Measurements from ENCODE around the gene THADA. TPM values are rescaled to one million over a fixed set of nuclear protein-coding genes. Genes with fewer than 3 reads are reported as not detected.
"Not testable (repeated sequence)": the region's sequence is repeated elsewhere in the genome, so short reads cannot be mapped to it uniquely, and the experiment has no call there.

THADA gene
- total RNA-seq, 1 donor from 2014 or later = 33.8 TPM

DNA sequence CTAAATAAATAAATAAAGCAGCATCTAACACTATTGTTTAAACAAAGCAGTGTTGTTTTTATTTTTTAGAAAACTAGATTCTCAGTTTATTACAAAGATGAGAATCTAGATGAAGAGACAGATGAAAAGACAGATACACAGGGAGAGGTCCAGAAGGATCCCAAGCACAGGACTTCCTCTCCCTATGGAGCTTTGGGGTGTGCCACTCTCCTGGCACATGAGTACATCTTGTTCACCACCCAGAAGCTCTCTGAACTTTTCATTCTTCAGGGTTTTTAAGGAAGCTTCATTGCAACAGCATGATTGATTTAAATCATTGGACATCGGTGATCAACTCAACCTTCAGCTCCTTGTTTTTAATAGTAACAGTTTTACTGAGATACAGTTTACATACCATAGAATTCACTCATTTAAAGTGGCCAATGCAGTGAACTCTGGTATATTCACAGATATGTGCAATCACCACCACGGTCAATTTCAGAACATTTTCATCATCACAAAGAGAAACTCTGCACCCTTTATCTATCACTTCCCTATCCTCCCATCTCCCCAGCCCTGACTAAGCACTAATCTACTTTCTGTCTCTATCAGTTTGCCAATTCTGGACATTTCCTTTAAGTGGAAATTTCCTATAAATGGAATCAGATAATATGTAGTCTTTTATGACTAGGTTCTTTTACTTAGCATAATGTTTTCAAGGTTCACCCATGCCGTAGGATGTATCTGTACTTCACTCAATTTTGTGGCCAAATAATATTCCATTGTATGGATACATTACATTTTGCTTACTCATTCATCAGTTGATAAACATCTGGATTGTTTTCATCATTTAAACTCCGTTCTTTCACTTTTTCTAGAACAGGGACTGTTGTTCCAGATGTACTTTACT is 307.2 kb downstream of the THADA start:
- DNase-seq (ENCODE audit: low read depth, low spot score) = no peak
- Mint-ChIP-seq H3K9me3 (peaks cover 11% of the 10 kb centered on the region), H3K27me3 (ENCODE audit: low read depth) (no peaks in the 10 kb centered on the region), H3K4me1 (peaks cover under 1% of the 10 kb centered on the region), H3K4me3 (no peak overlapping the region), H3K27ac (ENCODE audit: unreplicated experiment) (peak overlapping the region; percentile 58), H3K36me3 (ENCODE audit: low read depth) (peaks cover 66% of the 10 kb centered on the region)
- TF ChIP-seq, protein P1, sequence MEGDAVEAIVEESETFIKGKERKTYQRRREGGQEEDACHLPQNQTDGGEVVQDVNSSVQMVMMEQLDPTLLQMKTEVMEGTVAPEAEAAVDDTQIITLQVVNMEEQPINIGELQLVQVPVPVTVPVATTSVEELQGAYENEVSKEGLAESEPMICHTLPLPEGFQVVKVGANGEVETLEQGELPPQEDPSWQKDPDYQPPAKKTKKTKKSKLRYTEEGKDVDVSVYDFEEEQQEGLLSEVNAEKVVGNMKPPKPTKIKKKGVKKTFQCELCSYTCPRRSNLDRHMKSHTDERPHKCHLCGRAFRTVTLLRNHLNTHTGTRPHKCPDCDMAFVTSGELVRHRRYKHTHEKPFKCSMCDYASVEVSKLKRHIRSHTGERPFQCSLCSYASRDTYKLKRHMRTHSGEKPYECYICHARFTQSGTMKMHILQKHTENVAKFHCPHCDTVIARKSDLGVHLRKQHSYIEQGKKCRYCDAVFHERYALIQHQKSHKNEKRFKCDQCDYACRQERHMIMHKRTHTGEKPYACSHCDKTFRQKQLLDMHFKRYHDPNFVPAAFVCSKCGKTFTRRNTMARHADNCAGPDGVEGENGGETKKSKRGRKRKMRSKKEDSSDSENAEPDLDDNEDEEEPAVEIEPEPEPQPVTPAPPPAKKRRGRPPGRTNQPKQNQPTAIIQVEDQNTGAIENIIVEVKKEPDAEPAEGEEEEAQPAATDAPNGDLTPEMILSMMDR (conservative IDR thresholded peaks at IDR 0.05) = no peak

DNA sequence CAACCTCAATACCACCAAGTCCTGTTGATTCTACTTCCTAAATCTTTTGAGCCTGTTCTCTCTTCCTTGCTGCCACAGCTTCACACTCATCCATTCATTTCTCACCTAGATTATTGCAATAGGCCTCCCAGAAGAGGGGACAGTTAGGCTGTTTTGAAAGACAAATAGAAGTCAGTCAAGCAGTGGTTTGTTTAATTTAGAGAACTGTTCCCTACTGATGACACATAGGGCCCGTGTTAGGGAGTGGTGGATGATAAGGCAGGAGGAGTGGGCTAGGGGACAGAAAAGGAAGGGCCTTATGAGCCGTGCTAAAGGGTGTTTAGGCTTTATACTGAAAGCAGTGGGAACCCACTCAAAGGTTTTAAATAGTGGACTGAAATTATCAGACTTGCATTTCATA is 309.9 kb downstream of the THADA start:
- TF ChIP-seq, protein P1 (conservative IDR thresholded peaks at IDR 0.05) = no peak

DNA sequence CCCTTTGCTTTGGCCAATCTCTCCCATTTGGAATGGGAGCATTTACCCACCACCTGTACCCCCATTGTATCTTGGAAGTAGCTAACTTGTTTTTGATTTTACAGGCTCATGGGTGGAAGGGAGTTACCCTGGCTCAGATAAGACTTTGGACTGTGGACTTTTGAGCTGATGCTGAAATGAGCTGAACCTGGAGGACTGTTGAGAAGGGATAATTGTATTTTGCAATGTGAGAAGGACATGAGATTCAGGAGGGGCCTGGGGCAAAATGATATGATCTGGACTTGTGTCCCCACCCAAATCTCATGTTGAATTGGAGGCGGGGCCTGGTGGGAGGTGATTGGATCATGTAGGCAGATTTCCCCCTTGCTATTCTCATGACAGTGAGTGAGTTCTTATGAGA is 310.9 kb downstream of the THADA start:
- peaks cover 20% of the 10 kb centered on the region for H3K9me3 Mint-ChIP-seq
- no peaks in the 10 kb centered on the region for H3K4me1 Mint-ChIP-seq
- H3K4me3 Mint-ChIP-seq = no peak overlapping the region
- TF ChIP-seq, protein P1 (conservative IDR thresholded peaks at IDR 0.05) = no peak
- H3K27ac Mint-ChIP-seq (ENCODE audit: unreplicated experiment) = no peak overlapping the region
- peaks cover 71% of the 10 kb centered on the region for H3K36me3 Mint-ChIP-seq (ENCODE audit: low read depth)
- H3K27me3 Mint-ChIP-seq (ENCODE audit: low read depth) = no peaks in the 10 kb centered on the region
- DNase-seq (ENCODE audit: low read depth, low spot score) = no peak

More for the DNA sequence above, 309.9 kb downstream of the THADA start:
- Mint-ChIP-seq H3K27me3 (ENCODE audit: low read depth) (no peaks in the 10 kb centered on the region), H3K27ac (ENCODE audit: unreplicated experiment) (no peak overlapping the region), H3K36me3 (ENCODE audit: low read depth) (peaks cover 76% of the 10 kb centered on the region), H3K9me3 (peaks cover 20% of the 10 kb centered on the region), H3K4me1 (no peaks in the 10 kb centered on the region), H3K4me3 (no peak overlapping the region)
- DNase-seq (ENCODE audit: low read depth, low spot score) = no peak

DNA sequence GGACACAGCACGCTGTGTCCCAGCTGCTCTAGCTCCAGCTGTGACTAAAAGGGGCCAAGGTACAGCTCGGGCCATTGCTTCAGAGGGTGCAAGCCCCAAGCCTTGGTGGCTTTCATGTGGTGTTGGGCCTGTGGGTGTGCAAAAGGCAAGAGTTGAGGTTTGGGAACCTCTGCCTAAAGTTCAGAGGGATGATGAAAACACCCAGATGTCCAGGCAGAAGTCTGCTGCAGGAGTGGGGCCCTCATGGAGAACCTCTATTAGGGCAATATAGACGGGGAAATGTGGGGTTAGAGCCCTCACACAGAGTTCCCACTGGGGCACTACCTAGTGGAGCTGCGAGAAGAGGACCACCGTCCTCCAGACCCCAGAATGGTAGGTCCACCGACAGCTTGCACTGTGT is 311.5 kb downstream of the THADA start:
- not testable (repeated sequence) for H3K27me3 Mint-ChIP-seq (ENCODE audit: low read depth); H3K4me1 Mint-ChIP-seq; DNase-seq (ENCODE audit: low read depth, low spot score); H3K27ac Mint-ChIP-seq (ENCODE audit: unreplicated experiment); H3K4me3 Mint-ChIP-seq
- H3K9me3 Mint-ChIP-seq = peaks cover 20% of the 10 kb centered on the region
- H3K36me3 Mint-ChIP-seq (ENCODE audit: low read depth) = peaks cover 73% of the 10 kb centered on the region

DNA sequence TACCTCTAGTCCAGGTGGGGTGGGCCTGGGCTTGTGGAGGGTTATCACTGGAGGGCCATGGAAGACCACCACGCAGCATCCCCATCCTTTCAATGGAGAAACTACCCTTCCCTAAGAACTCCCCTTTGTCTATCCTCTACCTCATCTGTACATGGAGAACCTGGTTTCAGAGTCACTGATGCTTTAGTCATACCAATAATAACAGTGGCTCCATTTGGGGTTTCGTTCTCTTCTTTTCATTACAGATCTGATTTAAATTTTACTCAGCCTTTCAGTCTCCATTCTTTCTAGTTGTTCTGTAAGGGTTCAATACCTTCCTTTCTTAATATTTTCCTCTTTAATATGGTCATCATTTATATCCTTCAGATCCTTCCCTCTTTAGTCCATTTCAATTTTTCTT is 314.8 kb downstream of the THADA start:
- no peaks in the 10 kb centered on the region for H3K27me3 Mint-ChIP-seq (ENCODE audit: low read depth)
- DNase-seq (ENCODE audit: low read depth, low spot score) = no peak
- H3K36me3 Mint-ChIP-seq (ENCODE audit: low read depth) = peaks cover 52% of the 10 kb centered on the region
- no peak overlapping the region for H3K27ac Mint-ChIP-seq (ENCODE audit: unreplicated experiment)
- no peak overlapping the region for H3K4me3 Mint-ChIP-seq
- H3K9me3 Mint-ChIP-seq = peaks cover 16% of the 10 kb centered on the region
- TF ChIP-seq, protein P1 (conservative IDR thresholded peaks at IDR 0.05) = no peak
- H3K4me1 Mint-ChIP-seq = peaks cover 15% of the 10 kb centered on the region

DNA sequence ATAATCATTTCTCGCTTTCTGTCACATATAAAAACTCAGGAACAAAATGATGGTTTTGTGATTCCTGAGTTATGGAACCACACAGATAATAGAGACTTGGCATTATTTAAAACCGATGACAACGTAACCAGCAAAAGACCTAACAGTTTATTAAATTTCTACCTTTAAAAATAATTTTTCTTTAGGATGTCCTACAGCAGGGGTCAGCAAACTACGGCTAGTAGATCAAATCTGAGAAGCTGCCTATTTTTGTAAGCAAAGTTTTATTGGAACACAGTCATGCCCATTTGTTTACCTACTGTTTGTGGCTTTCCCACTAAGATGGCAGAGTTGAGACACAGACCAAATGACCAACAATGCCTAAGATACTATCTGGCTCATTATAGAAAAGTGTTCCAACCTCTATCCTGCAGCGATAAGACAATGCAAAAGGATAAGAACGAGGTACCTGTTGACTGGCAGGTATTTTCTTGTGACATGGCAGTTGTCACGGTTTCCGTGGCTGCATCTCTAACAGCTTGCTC is 316.5 kb downstream of the THADA start:
- H3K9me3 Mint-ChIP-seq = peaks cover 9% of the 10 kb centered on the region
- no peak overlapping the region for H3K4me3 Mint-ChIP-seq
- H3K27ac Mint-ChIP-seq (ENCODE audit: unreplicated experiment) = peak overlapping the region; percentile 1

More for the DNA sequence above, 316.5 kb downstream of the THADA start:
- Mint-ChIP-seq H3K4me1 (peaks cover 18% of the 10 kb centered on the region), H3K36me3 (ENCODE audit: low read depth) (peaks cover 36% of the 10 kb centered on the region), H3K27me3 (ENCODE audit: low read depth) (no peaks in the 10 kb centered on the region)
- no peak for DNase-seq (ENCODE audit: low read depth, low spot score)
- TF ChIP-seq, protein P1 (conservative IDR thresholded peaks at IDR 0.05) = no peak
